DMS79 treated with DMSO at 0.1 percent for 48 hours (cell line): ENCODE measurements around the gene NDUFA8.

Experiments
- DNase-seq: peaks from one replicate; lab custom pipeline; 2025; lab: John Stamatoyannopoulos, UW

NDUFA8 gene

GRCh38 chr9:122134822-122135528 lies 24.6 kb downstream of the NDUFA8 start:
- DNase-seq, result no peak

GRCh38 chr9:122133984-122134535 lies 25.5 kb downstream of the NDUFA8 start:
- no peak for DNase-seq

- DNase-seq, result no peak
Observed at GRCh38 chr9:122133263-122133983, 26.2 kb downstream of the NDUFA8 start.

GRCh38 chr9:122132539-122132938 lies 27.0 kb downstream of the NDUFA8 start:
- DNase-seq, result no peak

- peak; percentile 60 for DNase-seq
Observed at GRCh38 chr9:122131401-122132001, 28.1 kb downstream of the NDUFA8 start.

- DNase-seq, result no peak
Observed at GRCh38 chr9:122130837-122131236, 28.7 kb downstream of the NDUFA8 start.

- no peak for DNase-seq
Observed at GRCh38 chr9:122129969-122130368, 29.6 kb downstream of the NDUFA8 start.

GRCh38 chr9:122128969-122129343 lies 30.6 kb downstream of the NDUFA8 start:
- DNase-seq, result no peak

GRCh38 chr9:122128007-122128968 lies 31.3 kb downstream of the NDUFA8 start:
- no peak for DNase-seq

GRCh38 chr9:122127396-122127798 lies 32.2 kb downstream of the NDUFA8 start:
- no peak for DNase-seq

- no peak for DNase-seq
Observed at GRCh38 chr9:122126331-122127261, 33.0 kb downstream of the NDUFA8 start.

- DNase-seq, result no peak
Observed at GRCh38 chr9:122125509-122126330, 33.9 kb downstream of the NDUFA8 start.

GRCh38 chr9:122125158-122125508 lies 34.4 kb downstream of the NDUFA8 start:
- peak; percentile 66 for DNase-seq

- no peak for DNase-seq
Observed at GRCh38 chr9:122124528-122124927, 35.1 kb downstream of the NDUFA8 start.

- DNase-seq, result no peak
Observed at GRCh38 chr9:122124048-122124447, 35.5 kb downstream of the NDUFA8 start.

- peak; percentile 54 for DNase-seq
Observed at GRCh38 chr9:122122903-122123632, 36.5 kb downstream of the NDUFA8 start.

GRCh38 chr9:122122468-122122867 lies 37.1 kb downstream of the NDUFA8 start:
- DNase-seq, result peak; percentile 21

- DNase-seq, result no peak
Observed at GRCh38 chr9:122121931-122122330, 37.6 kb downstream of the NDUFA8 start.

GRCh38 chr9:122121391-122121790 lies 38.2 kb downstream of the NDUFA8 start:
- DNase-seq, result no peak
